ENCODE measurements around the gene LEPROT.
"Not testable (repeated sequence)": the region's sequence is repeated elsewhere in the genome, so short reads cannot be mapped to it uniquely, and the experiment has no call there.

Gene LEPROT

DNA sequence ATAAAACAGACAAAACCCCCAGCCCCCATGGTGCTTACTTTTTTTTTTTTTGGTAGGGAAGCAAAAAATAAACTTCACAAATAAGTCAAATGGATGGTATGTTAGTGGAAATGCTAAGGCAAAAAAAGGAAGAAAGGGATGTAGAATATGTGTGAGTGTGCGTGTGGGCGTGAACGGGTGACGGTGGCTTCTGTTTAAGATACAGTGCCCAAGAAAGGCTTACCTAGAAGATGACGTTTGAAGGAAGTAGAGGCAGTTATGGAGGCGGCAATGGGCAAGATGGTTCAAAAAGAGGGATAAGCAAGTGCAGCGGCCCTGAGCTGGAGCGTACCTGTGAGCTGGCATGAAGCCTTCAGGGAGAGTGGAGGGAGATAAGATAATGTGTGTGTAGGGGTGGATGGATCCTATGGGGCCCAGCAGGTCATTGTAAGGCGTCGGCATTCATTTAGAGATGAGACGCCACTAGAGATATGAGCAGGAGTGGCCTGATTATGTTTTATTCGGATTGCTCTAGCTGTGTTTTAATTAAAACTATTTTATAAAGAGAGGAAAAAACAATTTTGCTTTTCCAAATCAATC, 19.9 kb downstream of the LEPROT start:
- Histone ChIP-seq H3K27me3 (ENCODE audit: insufficient read depth, low read length) (no peaks in the 10 kb centered on the region), H3K27ac (ENCODE audit: low read depth, low read length) (no peak overlapping the region), H2AFZ (ENCODE audit: low read length, unreplicated experiment) (no peak overlapping the region), H3K36me3 (ENCODE audit: insufficient read depth, low read length) (no peaks in the 10 kb centered on the region), H3K4me1 (ENCODE audit: control insufficient read depth, insufficient read depth, low read length, unreplicated experiment) (no peaks in the 10 kb centered on the region), H3K4me3 (ENCODE audit: low read depth, low read length) (no peak overlapping the region), H3K79me2 (ENCODE audit: control insufficient read depth, insufficient read depth, low read length, unreplicated experiment) (no peaks in the 10 kb centered on the region)

DNA sequence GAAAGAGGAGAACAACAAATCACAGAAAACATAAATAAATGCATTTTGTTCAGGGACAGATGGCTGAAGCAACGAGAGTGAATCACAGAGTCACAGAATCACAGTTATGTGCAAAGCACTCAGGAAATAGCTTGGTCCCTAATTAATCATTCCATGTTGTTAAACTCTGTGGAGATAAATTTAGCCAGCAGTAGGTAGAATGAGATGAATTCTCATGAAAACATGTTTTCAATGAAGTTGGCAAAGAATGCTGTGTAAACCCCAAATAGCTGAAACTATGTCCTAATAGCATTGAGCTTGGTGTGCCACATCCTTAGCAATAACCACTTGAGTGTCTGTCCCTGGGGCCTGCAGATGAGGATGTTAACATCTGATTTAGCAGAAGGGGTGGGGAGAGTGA, 20.4 kb downstream of the LEPROT start:
- Histone ChIP-seq H3K36me3 (ENCODE audit: insufficient read depth, low read length) (no peaks in the 10 kb centered on the region), H3K79me2 (ENCODE audit: control insufficient read depth, insufficient read depth, low read length, unreplicated experiment) (no peaks in the 10 kb centered on the region), H3K27me3 (ENCODE audit: insufficient read depth, low read length) (no peaks in the 10 kb centered on the region), H2AFZ (ENCODE audit: low read length, unreplicated experiment) (no peak overlapping the region), H3K27ac (ENCODE audit: low read depth, low read length) (no peak overlapping the region), H3K4me3 (ENCODE audit: low read depth, low read length) (no peak overlapping the region), H3K4me1 (ENCODE audit: control insufficient read depth, insufficient read depth, low read length, unreplicated experiment) (no peaks in the 10 kb centered on the region)

DNA sequence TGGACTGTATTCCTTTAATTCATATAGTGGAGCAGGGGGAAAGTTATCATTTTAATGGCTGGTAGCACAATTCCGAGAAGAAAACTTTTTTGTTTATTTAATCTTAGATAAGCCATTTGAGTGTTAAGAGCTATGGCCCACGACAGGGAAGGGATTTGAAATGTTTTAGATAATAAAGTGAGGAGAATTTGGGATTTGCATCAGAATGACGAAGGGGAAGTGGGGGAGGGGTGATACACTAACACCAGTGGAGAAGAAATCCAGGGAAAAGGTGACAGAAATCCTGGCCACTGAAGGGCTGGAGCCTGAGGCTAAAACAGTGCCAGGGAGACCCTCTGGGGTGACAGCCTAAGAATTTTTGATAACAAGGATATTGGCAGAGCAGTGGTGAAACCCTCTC, 21.0 kb downstream of the LEPROT start:
- Histone ChIP-seq H3K79me2 (ENCODE audit: control insufficient read depth, insufficient read depth, low read length, unreplicated experiment) (no peaks in the 10 kb centered on the region), H3K36me3 (ENCODE audit: insufficient read depth, low read length) (no peaks in the 10 kb centered on the region), H2AFZ (ENCODE audit: low read length, unreplicated experiment) (no peak overlapping the region), H3K27ac (ENCODE audit: low read depth, low read length) (no peak overlapping the region), H3K4me1 (ENCODE audit: control insufficient read depth, insufficient read depth, low read length, unreplicated experiment) (no peaks in the 10 kb centered on the region), H3K4me3 (ENCODE audit: low read depth, low read length) (no peak overlapping the region), H3K27me3 (ENCODE audit: insufficient read depth, low read length) (no peaks in the 10 kb centered on the region)

DNA sequence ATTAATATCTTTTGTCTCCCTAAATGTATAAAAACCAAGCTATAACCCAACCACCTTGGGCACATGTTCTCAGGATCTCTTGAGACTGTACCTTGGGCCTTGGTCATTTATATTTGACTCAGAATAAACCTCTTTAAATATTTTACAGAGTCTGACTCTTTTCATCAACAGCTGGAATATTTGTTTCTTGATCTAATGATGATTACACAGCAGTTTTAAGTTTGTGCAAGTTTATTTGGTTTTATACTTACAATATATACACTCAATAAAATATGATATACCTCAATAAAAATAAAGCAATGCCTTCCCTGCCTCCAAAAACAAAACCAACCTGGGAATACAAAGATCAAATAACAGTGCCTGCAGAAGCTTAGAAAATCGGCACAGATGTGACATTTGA, 22.0 kb downstream of the LEPROT start:
- Histone ChIP-seq H3K36me3 (ENCODE audit: insufficient read depth, low read length) (no peaks in the 10 kb centered on the region), H3K4me1 (ENCODE audit: control insufficient read depth, insufficient read depth, low read length, unreplicated experiment) (no peaks in the 10 kb centered on the region), H3K27me3 (ENCODE audit: insufficient read depth, low read length) (no peaks in the 10 kb centered on the region), H3K79me2 (ENCODE audit: control insufficient read depth, insufficient read depth, low read length, unreplicated experiment) (no peaks in the 10 kb centered on the region), H3K4me3 (ENCODE audit: low read depth, low read length) (no peak overlapping the region), H2AFZ (ENCODE audit: low read length, unreplicated experiment) (no peak overlapping the region), H3K27ac (ENCODE audit: low read depth, low read length) (no peak overlapping the region)

DNA sequence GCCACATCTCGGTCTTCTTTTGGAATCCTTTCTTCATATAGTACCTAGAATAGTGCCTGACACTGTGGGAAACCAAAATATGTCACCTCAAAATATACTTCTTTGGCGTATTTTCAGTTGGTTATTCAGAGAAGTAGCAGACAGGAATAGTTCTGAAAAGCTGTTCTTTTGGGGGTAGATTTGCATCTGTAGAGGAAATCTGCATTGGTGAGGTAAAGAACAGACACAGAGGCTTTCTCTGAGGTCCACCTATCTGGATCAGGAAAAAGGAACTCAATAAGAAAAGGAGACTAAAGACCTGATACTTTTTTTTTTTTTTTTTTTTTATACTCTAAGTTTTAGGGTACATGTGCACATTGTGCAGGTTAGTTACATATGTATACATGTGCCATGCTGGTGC, 23.2 kb downstream of the LEPROT start:
- Histone ChIP-seq H3K79me2 (ENCODE audit: control insufficient read depth, insufficient read depth, low read length, unreplicated experiment) (no peaks in the 10 kb centered on the region), H3K4me3 (ENCODE audit: low read depth, low read length) (no peak overlapping the region), H2AFZ (ENCODE audit: low read length, unreplicated experiment) (no peak overlapping the region), H3K4me1 (ENCODE audit: control insufficient read depth, insufficient read depth, low read length, unreplicated experiment) (no peaks in the 10 kb centered on the region), H3K36me3 (ENCODE audit: insufficient read depth, low read length) (no peaks in the 10 kb centered on the region), H3K27ac (ENCODE audit: low read depth, low read length) (no peak overlapping the region), H3K27me3 (ENCODE audit: insufficient read depth, low read length) (no peaks in the 10 kb centered on the region)

DNA sequence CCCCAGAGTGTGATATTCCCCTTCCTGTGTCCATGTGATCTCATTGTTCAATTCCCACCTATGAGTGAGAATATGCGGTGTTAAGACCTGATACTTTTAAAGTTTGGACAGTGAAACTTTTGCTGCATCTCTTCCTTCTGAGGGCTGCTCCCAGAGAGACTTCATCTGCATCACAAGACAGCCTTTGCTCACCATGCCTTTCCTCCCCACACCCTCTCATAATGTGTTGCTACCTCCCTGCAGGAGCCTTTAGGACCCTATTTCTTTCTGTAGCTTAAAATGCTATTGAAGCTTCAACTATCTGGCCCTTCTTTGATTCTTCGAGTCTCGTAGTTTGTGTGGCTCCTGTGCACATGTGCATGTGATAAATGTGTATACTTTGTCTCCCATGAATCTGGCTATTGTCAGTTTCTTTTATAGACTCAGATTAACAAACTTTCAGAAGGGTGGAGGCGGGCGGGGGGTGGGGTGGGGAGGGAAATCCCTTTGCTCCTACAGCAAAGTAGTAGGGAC, 23.7 kb downstream of the LEPROT start:
- H3K36me3 ChIP-seq (ENCODE audit: insufficient read depth, low read length), result no peaks in the 10 kb centered on the region
- no peak overlapping the region for H2AFZ ChIP-seq (ENCODE audit: low read length, unreplicated experiment)
- H3K4me1 ChIP-seq (ENCODE audit: control insufficient read depth, insufficient read depth, low read length, unreplicated experiment), result no peaks in the 10 kb centered on the region
- no peaks in the 10 kb centered on the region for H3K79me2 ChIP-seq (ENCODE audit: control insufficient read depth, insufficient read depth, low read length, unreplicated experiment)
- no peaks in the 10 kb centered on the region for H3K27me3 ChIP-seq (ENCODE audit: insufficient read depth, low read length)
- no peak overlapping the region for H3K4me3 ChIP-seq (ENCODE audit: low read depth, low read length)
- no peak overlapping the region for H3K27ac ChIP-seq (ENCODE audit: low read depth, low read length)

DNA sequence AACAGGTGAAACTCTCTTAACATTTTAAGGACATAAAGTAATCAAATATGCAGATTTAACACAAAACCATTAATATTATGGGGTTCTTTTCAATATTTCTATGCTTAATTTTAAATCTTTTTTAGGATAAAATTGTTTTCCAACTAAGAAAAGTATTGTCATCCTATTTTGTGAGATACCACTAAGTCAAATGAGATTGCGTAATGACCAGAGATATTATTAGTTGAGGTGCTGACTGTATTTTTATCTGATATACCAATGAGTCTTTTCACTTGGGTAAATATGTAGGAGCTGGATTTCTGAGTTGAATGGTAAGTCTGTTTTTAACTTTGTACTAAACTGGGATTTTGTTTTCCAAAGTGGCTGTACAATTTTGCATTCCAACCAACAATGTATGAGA, 25.4 kb downstream of the LEPROT start:
- H3K27ac ChIP-seq (ENCODE audit: low read depth, low read length), result no peak overlapping the region
- H3K36me3 ChIP-seq (ENCODE audit: insufficient read depth, low read length), result no peaks in the 10 kb centered on the region
- no peak overlapping the region for H3K4me3 ChIP-seq (ENCODE audit: low read depth, low read length)
- no peaks in the 10 kb centered on the region for H3K27me3 ChIP-seq (ENCODE audit: insufficient read depth, low read length)
- no peak overlapping the region for H2AFZ ChIP-seq (ENCODE audit: low read length, unreplicated experiment)
- H3K4me1 ChIP-seq (ENCODE audit: control insufficient read depth, insufficient read depth, low read length, unreplicated experiment), result no peaks in the 10 kb centered on the region
- H3K79me2 ChIP-seq (ENCODE audit: control insufficient read depth, insufficient read depth, low read length, unreplicated experiment), result no peaks in the 10 kb centered on the region

DNA sequence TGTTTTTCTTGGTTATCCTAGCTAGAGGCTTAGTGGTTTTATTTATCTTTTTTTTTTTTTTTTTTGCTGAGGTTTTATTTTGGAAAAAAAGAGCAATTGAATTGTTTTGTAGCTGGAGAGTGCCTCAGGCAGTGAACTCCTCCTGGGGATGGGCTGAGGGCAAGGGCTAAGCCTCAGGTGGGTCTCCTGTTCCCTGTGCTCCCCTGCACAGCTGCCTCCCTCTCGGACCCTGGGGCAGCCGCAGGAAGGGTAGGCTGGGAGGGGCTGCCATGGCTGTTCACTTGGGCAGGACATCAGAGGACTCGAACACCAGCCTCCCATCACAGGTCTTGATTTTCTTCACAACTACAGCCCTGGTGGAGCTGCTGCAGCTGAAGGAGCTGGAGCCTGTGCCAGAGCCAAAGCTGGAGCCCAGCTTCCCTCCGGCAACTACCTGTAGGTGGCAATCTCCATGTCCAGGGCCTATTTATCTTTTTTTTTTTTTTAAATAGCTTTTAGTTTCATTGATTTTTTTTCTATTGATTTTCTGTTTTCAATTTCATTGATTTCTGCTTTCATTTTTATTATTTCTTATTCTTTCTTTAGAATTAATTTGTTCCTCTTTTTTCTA, 28.9 kb downstream of the LEPROT start:
- no peaks in the 10 kb centered on the region for H3K27me3 ChIP-seq (ENCODE audit: insufficient read depth, low read length)
- no peaks in the 10 kb centered on the region for H3K79me2 ChIP-seq (ENCODE audit: control insufficient read depth, insufficient read depth, low read length, unreplicated experiment)
- H2AFZ ChIP-seq (ENCODE audit: low read length, unreplicated experiment), result no peak overlapping the region
- no peak overlapping the region for H3K4me3 ChIP-seq (ENCODE audit: low read depth, low read length)
- H3K36me3 ChIP-seq (ENCODE audit: insufficient read depth, low read length), result no peaks in the 10 kb centered on the region
- H3K4me1 ChIP-seq (ENCODE audit: control insufficient read depth, insufficient read depth, low read length, unreplicated experiment), result no peaks in the 10 kb centered on the region
- no peak overlapping the region for H3K27ac ChIP-seq (ENCODE audit: low read depth, low read length)

DNA sequence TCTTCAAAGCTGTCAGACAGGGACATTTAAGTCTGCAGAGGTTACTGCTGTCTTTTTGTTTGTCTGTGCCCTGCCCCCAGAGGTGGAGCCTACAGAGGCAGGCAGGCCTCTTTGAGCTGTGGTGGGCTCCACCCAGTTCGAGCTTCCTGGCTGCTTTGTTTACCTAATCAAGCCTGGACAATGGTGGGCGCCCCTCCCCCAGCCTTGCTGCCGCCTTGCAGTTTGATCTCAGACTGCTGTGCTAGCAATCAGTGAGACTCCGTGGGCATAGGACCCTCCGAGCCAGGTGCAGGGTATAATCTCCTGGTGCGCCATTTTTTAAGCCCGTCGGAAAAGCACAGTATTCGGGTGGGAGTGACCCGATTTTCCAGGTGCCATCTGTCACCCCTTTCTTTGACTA, 35.2 kb downstream of the LEPROT start:
- H3K79me2 ChIP-seq (ENCODE audit: control insufficient read depth, insufficient read depth, low read length, unreplicated experiment), result not testable (repeated sequence)

DNA sequence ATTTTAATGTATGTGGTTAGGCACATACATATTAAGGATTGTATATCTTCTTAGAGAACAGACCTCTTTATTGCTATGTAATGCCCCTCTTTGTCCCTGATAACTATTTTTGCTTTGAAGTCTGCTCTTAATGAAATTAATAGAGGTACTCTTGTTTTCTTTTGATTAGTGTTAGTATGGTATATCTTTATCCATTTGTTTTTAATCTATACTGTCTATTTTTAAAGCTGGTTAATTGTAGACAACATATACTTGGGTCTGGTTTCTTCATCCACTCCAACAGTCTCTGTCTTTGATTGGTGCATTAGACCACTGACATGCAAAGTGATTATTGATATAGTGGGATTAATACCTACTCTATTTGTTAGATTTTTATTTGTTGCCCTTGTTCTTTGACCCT, 36.0 kb downstream of the LEPROT start:
- Histone ChIP-seq H3K36me3 (ENCODE audit: insufficient read depth, low read length) (no peaks in the 10 kb centered on the region), H3K4me1 (ENCODE audit: control insufficient read depth, insufficient read depth, low read length, unreplicated experiment) (peaks cover 8% of the 10 kb centered on the region), H2AFZ (ENCODE audit: low read length, unreplicated experiment) (no peak overlapping the region), H3K27ac (ENCODE audit: low read depth, low read length) (no peak overlapping the region), H3K79me2 (ENCODE audit: control insufficient read depth, insufficient read depth, low read length, unreplicated experiment) (no peaks in the 10 kb centered on the region), H3K27me3 (ENCODE audit: insufficient read depth, low read length) (no peaks in the 10 kb centered on the region), H3K4me3 (ENCODE audit: low read depth, low read length) (no peak overlapping the region)

More for the DNA sequence above, 35.2 kb downstream of the LEPROT start:
- not testable (repeated sequence) for H2AFZ ChIP-seq (ENCODE audit: low read length, unreplicated experiment); H3K27ac ChIP-seq (ENCODE audit: low read depth, low read length); H3K36me3 ChIP-seq (ENCODE audit: insufficient read depth, low read length); H3K4me1 ChIP-seq (ENCODE audit: control insufficient read depth, insufficient read depth, low read length, unreplicated experiment); H3K27me3 ChIP-seq (ENCODE audit: insufficient read depth, low read length); H3K4me3 ChIP-seq (ENCODE audit: low read depth, low read length)

DNA sequence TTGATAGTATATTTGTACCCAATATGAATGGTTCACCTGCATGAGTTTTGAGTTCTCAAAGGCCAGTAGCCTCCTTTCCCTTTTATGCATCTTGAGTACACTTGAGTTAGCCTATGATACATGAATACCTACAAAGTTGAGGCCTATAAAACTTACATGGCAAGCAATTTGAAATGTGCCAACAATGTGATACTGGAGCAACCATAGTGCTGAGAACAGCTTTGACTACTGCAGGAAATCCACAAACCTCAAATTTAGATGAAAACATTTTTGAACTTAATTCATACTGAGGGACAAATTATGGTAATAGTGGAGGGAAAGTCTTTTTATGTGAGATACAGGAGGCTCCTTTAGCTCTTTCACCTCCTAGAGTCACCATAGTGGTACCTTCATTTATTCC, 37.4 kb downstream of the LEPROT start:
- Histone ChIP-seq H3K4me3 (ENCODE audit: low read depth, low read length) (no peak overlapping the region), H3K27ac (ENCODE audit: low read depth, low read length) (no peak overlapping the region), H3K4me1 (ENCODE audit: control insufficient read depth, insufficient read depth, low read length, unreplicated experiment) (peaks cover 8% of the 10 kb centered on the region), H3K27me3 (ENCODE audit: insufficient read depth, low read length) (no peaks in the 10 kb centered on the region), H3K36me3 (ENCODE audit: insufficient read depth, low read length) (no peaks in the 10 kb centered on the region), H3K79me2 (ENCODE audit: control insufficient read depth, insufficient read depth, low read length, unreplicated experiment) (no peaks in the 10 kb centered on the region), H2AFZ (ENCODE audit: low read length, unreplicated experiment) (no peak overlapping the region)
